Vagina (tissue), 2 donors: ENCODE data around the gene FAM83C.

ENCODE experiments used
- POLR2AphosphoS5 ChIP-seq, 2 donors: sonication (generic); formaldehyde crosslinking; IDR thresholded peaks; one replicate each; pipeline ENCODE4 v1.9.0; 2017; ENCODE audit warnings: antibody characterized with exemption in 2 of 2, mild to moderate bottlenecking in 2 of 2, low read depth in 1 of 2; ENCODE audit not compliant: insufficient read depth in 1 of 2
- TF ChIP-seq, protein P1 (sequence below), 3 experiments: fragments of 450-650 bp in 2 of 3; fragments of 200-600 bp in 1 of 3; sonication (generic) in 1 of 3; IDR thresholded peaks; one replicate each; pipeline ENCODE4 v1.5.1; 2017 to 2019; ENCODE audit warnings: antibody characterized with exemption in 3 of 3, mild to moderate bottlenecking in 2 of 3, moderate library complexity in 2 of 3

GRCh38 chr20:35339636-35340035, 47.4 kb upstream of the FAM83C start:
- TF ChIP-seq, protein P1, sequence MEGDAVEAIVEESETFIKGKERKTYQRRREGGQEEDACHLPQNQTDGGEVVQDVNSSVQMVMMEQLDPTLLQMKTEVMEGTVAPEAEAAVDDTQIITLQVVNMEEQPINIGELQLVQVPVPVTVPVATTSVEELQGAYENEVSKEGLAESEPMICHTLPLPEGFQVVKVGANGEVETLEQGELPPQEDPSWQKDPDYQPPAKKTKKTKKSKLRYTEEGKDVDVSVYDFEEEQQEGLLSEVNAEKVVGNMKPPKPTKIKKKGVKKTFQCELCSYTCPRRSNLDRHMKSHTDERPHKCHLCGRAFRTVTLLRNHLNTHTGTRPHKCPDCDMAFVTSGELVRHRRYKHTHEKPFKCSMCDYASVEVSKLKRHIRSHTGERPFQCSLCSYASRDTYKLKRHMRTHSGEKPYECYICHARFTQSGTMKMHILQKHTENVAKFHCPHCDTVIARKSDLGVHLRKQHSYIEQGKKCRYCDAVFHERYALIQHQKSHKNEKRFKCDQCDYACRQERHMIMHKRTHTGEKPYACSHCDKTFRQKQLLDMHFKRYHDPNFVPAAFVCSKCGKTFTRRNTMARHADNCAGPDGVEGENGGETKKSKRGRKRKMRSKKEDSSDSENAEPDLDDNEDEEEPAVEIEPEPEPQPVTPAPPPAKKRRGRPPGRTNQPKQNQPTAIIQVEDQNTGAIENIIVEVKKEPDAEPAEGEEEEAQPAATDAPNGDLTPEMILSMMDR (IDR thresholded peaks at IDR 0.05): no peak
- no peak for TF ChIP-seq POLR2AphosphoS5 (IDR thresholded peaks at IDR 0.05; ENCODE audit: insufficient read depth in 1 of 2, low read depth in 1 of 2)
